GM19452 (cell line): Measurements from ENCODE around the gene YPEL4.

Source experiments
- ATAC-seq: cut with Tn5 transposase; IDR thresholded peaks from one replicate; pipeline ENCODE4 v1.9.1; 2021; ENCODE audit not compliant: unreplicated experiment

Gene YPEL4

GRCh38 chr11:57651408-57651807, 1.7 kb upstream of the YPEL4 start:
- no peak for ATAC-seq

DNA sequence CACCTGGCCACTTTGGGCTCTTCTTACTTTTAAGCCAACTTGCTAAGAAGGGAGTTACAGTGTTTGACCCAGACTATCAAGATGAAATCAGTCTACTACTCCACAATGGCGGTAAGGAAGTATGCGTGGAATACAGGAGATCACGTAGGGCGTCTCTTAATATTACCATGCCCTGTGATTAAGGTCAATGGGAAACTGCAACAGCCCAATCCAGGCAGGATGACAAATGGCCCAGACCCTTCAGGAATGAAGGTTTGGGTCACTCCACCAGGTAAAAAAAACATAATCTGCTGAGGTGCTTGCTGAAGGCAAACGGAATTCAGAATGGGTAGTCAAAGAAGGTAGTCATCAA, 1.0 kb upstream of the YPEL4 start:
- no peak for ATAC-seq

DNA sequence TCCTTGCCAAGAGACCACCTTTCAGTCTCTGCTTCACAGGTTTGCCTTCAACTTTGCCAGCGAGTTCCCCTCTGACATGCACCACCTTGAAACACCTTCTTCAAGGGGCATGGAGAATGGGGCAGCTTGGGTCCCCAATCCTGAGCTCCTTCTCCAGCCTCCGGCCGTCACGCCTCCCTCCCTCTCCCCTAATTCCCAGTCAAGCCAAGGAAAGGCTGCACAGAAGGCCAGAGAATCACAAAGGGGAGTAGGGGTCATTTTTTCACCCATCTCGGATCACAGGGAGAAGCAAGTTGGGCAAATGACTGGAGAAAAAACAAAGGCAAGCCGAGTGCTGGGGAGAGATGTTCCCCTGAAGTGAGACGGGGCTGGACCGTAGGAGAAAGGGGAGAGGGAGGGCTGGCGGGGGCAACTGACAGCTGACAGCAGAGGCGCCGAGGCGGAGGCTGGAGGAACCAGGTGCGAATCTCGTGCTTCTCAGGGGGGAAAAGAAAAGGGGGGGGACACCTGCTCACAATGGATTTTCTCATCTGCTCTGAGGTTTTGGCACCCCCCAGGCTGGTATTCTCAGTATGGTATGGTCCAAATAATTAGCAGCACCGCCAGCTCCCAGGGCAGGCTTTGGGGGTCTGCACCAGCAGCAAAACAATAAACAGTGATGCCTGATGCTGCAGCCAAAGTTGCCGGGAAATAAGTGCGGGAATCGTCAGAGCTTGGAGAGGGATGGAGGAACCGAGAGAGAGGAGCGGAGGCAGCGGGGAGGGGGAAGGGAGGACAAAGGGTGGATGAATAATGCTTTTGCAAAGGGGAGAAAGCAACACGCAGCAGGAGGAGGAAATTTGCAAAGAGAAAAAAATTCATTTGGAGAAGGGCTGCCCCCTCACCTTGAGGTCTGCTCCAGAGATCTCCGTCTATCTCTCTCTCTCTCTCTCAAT, 644 bp downstream of the YPEL4 start:
- no peak for ATAC-seq

DNA sequence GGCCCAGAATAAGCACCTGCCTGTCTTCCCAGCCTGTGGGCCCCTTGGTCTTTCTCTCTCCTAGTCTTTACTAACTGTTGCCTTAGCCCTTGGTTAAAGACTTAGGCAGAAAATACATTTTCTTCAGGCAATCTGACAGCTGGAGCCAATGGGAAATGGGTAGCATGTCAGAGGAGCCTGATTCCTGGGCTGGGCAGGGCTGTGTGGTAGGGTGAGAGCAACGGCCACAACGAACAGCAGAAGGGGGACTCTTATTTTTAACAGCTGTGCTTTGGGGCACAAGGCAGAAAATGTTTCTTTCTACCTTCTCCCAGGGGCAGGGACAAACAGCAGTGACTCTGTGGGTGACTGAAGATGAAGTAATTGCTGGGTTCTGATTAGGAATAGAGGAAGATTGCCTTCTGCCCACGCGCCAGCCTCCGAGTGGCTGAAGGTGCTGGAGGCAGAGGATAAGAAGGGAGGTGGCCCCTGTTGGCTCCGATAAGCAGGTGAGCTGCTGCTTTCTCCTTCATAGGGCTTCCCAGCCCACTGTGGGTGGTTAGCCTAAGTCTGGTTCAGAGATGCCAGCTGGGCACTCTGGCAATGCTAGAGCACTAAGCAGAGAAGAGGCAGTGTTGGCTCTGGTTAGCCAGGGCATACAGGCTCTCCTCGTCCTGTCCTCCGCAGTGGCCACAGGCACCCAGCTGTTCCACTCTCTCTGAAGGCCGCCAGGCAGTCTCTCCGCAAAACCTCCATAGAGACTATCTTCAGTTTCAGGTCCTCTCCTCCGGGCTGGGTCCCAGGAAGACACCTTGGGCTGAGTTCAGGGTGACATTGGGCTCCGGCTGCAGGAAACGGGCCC, 1.5 kb downstream of the YPEL4 start:
- no peak for ATAC-seq

DNA sequence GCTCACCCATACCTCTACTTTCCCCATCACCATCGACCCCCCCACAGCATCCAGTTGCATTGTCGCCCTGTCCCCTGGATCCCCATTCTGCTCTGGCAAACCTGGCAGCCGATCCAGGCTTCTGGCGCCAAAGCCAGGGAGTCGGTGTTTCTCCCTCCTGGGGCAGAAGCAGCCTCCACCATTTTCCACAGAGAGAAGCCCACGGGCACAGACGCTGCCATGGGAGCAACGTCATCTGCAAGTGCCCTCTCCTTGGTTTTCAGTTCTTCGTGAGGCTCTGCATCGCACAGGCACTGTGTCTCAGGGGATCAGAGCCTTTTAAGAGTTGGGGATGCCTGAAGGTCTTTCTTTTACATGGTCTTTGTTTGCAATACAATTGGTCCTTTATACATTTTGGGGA, 2.3 kb downstream of the YPEL4 start:
- no peak for ATAC-seq

- no peak for ATAC-seq
Observed at GRCh38 chr11:57646799-57647303, 2.9 kb downstream of the YPEL4 start.

DNA sequence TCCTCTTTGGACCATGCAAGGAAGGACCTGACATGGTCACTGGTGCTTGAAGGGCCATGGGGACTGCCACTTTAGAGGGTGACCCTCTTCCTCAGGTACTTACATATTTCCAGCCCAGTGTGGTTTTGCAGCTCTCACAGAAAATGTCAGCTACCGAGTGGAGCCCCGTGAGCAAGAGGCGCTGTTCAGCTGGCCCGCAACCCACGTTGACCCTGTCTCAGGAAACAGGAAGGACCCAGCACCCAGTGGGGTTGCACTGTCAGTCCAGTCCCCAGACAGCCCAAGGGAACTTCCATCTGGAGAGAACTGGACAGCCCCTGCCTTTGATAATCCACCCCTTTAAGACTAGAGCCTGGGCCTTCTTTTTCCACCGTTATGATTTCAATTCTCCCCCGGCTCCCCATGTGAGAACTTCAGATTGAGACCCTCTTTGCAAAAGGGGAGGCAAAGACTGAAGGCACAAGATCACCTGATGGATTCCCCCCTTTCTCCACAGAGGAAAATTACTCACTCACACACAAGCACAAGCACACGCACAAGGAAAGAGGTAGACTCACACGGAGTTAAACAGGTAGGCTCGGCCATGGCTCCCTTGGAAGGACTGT, 3.4 kb downstream of the YPEL4 start:
- ATAC-seq: no peak

DNA sequence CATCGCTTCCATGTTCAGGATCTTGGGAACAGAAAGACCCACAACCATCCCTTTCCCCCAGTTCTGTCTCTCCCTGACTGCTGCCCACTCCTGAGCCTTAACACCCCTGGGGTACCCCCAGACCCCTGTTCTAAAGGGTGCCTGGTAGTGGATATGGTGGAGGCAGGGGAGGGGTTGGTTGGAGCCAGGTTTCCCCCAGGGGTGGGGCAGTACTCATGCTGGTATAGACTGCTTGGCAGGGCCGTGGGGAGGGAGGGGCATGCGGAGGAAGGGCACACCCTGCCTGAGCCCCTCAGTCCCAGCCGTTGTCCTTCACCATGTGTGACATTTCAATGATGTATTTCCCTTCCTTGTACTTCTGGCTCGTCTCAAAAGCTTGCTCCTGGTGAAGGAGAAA, 4.0 kb downstream of the YPEL4 start:
- ATAC-seq: no peak

DNA sequence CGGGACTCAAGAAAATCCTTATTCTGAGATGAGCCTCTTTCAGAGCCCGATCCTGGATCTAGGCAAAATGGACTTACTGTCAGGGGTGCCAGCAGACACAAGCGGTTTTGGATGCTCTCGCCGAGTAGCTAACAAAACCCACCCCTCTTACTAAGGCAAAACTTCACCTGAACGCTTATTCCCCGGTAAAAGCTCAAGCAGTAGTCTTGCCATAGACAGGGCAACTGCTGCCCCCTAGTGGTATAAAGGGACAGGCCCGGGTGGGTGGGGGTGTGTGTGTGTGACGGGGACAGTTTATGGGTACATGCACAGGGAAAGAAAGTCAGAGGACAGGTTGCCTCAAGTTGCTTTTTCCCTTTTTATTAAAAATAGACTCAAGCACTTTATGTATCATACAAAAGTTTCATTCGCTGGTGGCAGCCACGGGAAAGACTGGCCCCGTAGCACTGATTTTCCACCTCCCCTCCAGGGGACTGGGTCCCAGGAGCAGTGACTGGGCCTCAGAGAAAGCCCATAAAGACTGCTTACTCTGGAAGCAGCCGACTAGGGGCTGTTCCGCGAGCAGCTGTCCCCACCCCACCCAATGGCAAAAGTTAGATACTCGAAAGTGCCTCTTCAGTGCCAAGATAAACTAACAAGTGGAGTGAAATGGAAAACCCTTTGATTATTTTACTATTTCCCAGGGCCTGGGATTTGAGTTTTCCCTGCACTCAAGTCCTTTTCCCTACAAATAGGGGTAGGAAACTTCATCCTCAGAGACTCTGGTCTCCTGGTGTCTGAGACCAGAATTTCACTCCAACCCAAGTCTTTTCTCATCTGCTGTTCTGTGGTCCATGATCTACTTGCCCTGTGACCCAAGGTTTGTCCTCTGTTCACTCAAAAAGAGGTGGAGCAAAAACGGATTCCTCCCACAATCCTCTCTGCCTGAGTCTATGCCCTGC, 4.7 kb downstream of the YPEL4 start:
- ATAC-seq: peak; percentile 65

- ATAC-seq: no peak
Observed at GRCh38 chr11:57643802-57644201, 5.9 kb downstream of the YPEL4 start.

GRCh38 chr11:57641011-57641807, 8.5 kb downstream of the YPEL4 start:
- ATAC-seq: no peak

DNA sequence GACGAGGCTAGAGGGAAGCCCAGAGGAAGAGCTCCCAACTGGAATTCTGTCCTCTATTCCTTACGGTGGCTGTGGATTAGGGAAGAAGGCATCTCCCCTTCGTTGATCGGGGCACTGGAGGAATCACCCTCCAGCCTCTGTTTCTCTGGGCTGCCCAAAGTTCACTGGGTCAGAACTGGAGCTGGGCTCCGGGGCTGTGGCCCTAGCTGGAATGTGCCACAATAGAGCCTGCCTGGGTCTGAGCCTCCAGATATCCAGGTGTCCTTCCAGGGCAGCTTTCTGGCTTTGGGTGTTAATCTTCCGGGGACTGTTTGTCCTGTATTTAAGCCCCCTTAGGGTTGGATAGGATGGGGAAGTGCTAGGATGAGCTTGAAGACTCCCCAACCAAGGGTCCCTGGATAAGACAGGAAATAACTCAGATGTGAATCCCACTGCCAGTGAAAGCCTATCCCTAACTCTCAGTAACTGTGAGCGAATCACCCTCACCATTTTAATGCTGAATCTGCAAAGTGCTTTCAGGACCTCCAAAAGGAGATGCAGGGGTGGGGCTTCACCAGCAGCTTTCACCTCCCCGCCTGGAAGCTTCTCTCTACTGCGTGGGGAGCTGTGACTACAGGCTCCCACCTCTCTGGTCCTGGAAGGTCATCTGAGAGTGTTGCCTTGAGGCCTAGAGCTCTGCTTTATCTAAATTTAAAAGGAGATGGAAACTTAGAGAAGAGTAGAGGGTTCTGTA, 9.5 kb downstream of the YPEL4 start:
- no peak for ATAC-seq

DNA sequence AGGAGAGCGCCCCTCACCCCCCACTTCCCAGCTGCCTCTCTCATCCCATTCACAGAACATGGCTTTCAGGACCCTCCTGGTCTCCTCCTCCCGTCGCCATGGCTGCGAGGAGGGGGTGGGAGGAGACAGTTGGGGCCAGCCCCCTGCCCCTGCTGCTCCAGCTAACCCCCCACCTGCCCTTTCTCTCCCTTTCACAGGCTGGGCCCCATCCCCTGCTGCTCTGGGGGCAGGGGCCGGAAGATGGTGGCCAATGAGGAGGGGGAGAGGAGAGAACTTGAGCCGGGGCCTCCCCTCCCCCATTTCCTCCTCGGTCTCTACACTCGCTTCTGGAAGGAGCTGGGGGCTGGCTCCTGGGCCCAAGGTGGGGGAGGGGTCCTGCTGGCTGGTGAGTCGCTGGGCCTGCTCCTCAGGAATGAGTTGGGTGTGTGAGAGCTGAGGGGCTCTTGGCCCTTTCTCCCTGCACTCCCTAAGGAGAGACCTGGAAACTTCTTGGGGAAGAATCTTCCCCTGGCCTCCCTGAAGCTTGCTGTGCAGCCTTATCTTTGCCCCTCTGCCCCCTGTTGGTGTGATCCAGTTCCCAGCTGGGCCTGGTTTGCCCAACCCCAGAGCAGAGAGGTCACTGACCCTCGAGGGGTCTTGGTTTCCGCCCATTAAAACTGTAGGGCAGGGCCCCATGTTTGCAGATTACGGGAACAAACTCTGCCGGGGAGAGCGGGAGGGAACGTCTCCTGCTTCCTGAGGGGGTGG, 10.2 kb downstream of the YPEL4 start:
- ATAC-seq: no peak

- ATAC-seq: no peak
Observed at GRCh38 chr11:57638811-57639320, 10.8 kb downstream of the YPEL4 start.

GRCh38 chr11:57638005-57638781, 11.5 kb downstream of the YPEL4 start:
- ATAC-seq: no peak

GRCh38 chr11:57637626-57638004, 12.1 kb downstream of the YPEL4 start:
- ATAC-seq: no peak

DNA sequence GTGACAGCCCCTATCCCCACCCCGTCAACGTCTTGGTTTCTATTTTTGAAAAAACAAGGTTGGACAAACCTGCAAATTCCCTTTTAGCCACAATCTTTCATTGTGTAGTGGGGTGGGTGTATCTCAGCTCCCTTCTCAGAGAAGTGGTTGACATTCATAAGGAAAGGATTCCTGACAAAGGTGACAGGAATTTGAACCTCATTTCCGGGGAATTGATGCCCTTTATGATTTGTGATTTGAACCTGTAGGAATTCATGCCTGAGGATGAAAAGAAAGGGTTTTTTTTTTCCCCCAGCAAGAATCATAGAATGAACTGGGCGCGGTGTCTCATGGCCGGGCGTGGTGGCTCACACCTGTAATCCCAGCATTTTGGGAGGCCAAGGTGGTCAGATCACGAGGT, 14.5 kb downstream of the YPEL4 start:
- no peak for ATAC-seq
